H1 (cell line): ENCODE measurements around the gene PIK3R4. TPM values are rescaled to one million over a fixed set of nuclear protein-coding genes. Genes with fewer than 3 reads are reported as not detected.

ENCODE experiments used
- CTCF ChIA-PET: fragments of 300-600 bp; sonication (Branson Sonifier 250); formaldehyde crosslinking; loops from one replicate; lab custom pipeline; 2021; ENCODE audit not compliant: partially characterized antibody; lab: Charles Lee
- POLR2A ChIA-PET: fragments of 300-600 bp; sonication (Branson Sonifier 250); formaldehyde crosslinking; loops from one replicate; lab custom pipeline; 2021; ENCODE audit warnings: inconsistent platforms; ENCODE audit not compliant: partially characterized antibody; lab: Charles Lee
- DNase-seq, 2 experiments: peaks; one replicate each; pipeline versions ENCODE4 v3.0.0 to v3.0.0-alpha.2; 2010 to 2022; ENCODE audit warnings: low spot score in 2 of 2, low read depth in 1 of 2, mixed read lengths in 1 of 2
- FAIRE-seq: peaks from 2 replicates; lab custom pipeline; 2011; peaks lifted over from hg19 to GRCh38; lab: Jason Lieb, UNC
- H2AFZ ChIP-seq: 2 replicates; pipeline ENCODE4 v1.8.1; 2012; ENCODE audit warnings: low read length, inconsistent platforms
- H2AK5ac ChIP-seq: 2 replicates; pipeline ENCODE4 v1.6.1; 2013; ENCODE audit warnings: low read depth, low read length
- H2BK120ac ChIP-seq: replicated peaks from 2 replicates; pipeline ENCODE3; 2013; ENCODE audit warnings: low read depth, low read length, inconsistent platforms
- H2BK12ac ChIP-seq: 2 replicates; pipeline ENCODE4 v1.6.1; 2013; ENCODE audit warnings: low read depth, low read length
- H2BK15ac ChIP-seq: 2 replicates; pipeline ENCODE4 v1.6.1; 2013; ENCODE audit warnings: low read length
- H2BK20ac ChIP-seq: 2 replicates; pipeline ENCODE4 v1.6.1; 2013; ENCODE audit warnings: low read length
- H2BK5ac ChIP-seq: 2 replicates; pipeline ENCODE4 v1.6.1; 2013; ENCODE audit warnings: low read depth, low read length
- H3K14ac ChIP-seq: 2 replicates; pipeline ENCODE4 v1.6.1; 2013; ENCODE audit warnings: inconsistent platforms; ENCODE audit not compliant: insufficient read length
- H3K18ac ChIP-seq: 2 replicates; pipeline ENCODE4 v1.6.1; 2013; ENCODE audit warnings: low read length; ENCODE audit errors: extremely low read depth
- H3K23ac ChIP-seq: 2 replicates; pipeline ENCODE4 v1.6.1; 2013; ENCODE audit warnings: inconsistent platforms; ENCODE audit not compliant: insufficient read length
- H3K23me2 ChIP-seq: 2 replicates; pipeline ENCODE4 v1.6.1; 2013; ENCODE audit warnings: low read depth, low read length
- H3K27ac ChIP-seq: 2 replicates; pipeline ENCODE4 v1.6.1; 2011; ENCODE audit warnings: low read depth, low read length, inconsistent platforms
- H3K27me3 ChIP-seq, 4 experiments: replicated peaks in 1 of 4; 1 replicate in 1 of 4; 2 replicates in 3 of 4; pipeline versions ENCODE4 v1.6.1 to v1.8.1; 2011 to 2013; ENCODE audit warnings: low read length in 3 of 4, mild to moderate bottlenecking in 3 of 4, inconsistent platforms in 2 of 4, mixed read lengths in 2 of 4, moderate library complexity in 1 of 4; ENCODE audit not compliant: control insufficient read depth in 3 of 4, insufficient read depth in 3 of 4; ENCODE audit errors: extremely low read depth in 1 of 4
- H3K36me3 ChIP-seq, 4 experiments: 2 replicates each; pipeline versions ENCODE4 v1.6.1 to v1.8.1; 2011 to 2013; ENCODE audit warnings: mild to moderate bottlenecking in 4 of 4, low read length in 3 of 4, moderate library complexity in 2 of 4, control low read depth in 1 of 4, inconsistent platforms in 1 of 4; ENCODE audit not compliant: insufficient read depth in 4 of 4, control insufficient read depth in 2 of 4
- H3K4ac ChIP-seq: replicated peaks from 2 replicates; pipeline ENCODE3; 2013; ENCODE audit warnings: low read length, low read depth, mixed read lengths, inconsistent platforms; ENCODE audit not compliant: insufficient read length
- H3K4me1 ChIP-seq, 4 experiments: replicated peaks in 1 of 4; 1 replicate in 1 of 4; 2 replicates in 3 of 4; pipeline versions ENCODE4 v1.6.1 to v1.8.1; 2011 to 2013; ENCODE audit warnings: low read length in 3 of 4, inconsistent platforms in 2 of 4, mixed read lengths in 1 of 4; ENCODE audit not compliant: insufficient read depth in 4 of 4, control insufficient read depth in 3 of 4
- H3K4me2 ChIP-seq, 2 experiments: 2 replicates each; pipeline versions ENCODE4 v1.6.1 to v1.8.1; 2011 to 2013; ENCODE audit warnings: low read depth in 2 of 2, low read length in 2 of 2, control low read depth in 1 of 2, inconsistent platforms in 1 of 2, mild to moderate bottlenecking in 1 of 2; ENCODE audit not compliant: insufficient read depth in 1 of 2
- H3K4me3 ChIP-seq, 4 experiments: fragments of 200-600, 300-600 bp in 1 of 4; sonication (generic), shearing (Covaris generic), sonication (Bioruptor Twin) in 1 of 4; 2 replicates each; pipeline versions ENCODE4 v1.5.1 to v1.8.1; 2011 to 2016; ENCODE audit warnings: low read length in 4 of 4, low read depth in 3 of 4, control low read depth in 2 of 4, inconsistent platforms in 2 of 4, mild to moderate bottlenecking in 2 of 4, mixed read lengths in 1 of 4, moderate library complexity in 1 of 4; ENCODE audit not compliant: insufficient read depth in 2 of 4; ENCODE audit errors: extremely low read depth in 1 of 4
- H3K56ac ChIP-seq: replicated peaks from 2 replicates; pipeline ENCODE3; 2013; ENCODE audit warnings: low read depth, mild to moderate bottlenecking, mixed read lengths, low read length, inconsistent platforms; ENCODE audit not compliant: insufficient read length
- H3K79me1 ChIP-seq: 2 replicates; pipeline ENCODE4 v1.6.1; 2013; ENCODE audit warnings: low read depth, low read length, control low read depth
- H3K79me2 ChIP-seq, 2 experiments: 2 replicates each; pipeline versions ENCODE4 v1.6.1 to v1.8.1; 2012 to 2013; ENCODE audit warnings: low read length in 2 of 2, mild to moderate bottlenecking in 2 of 2, inconsistent platforms in 1 of 2; ENCODE audit not compliant: insufficient read depth in 2 of 2, control insufficient read depth in 1 of 2
- H3K9ac ChIP-seq, 4 experiments: replicated peaks in 1 of 4; 1 replicate in 1 of 4; 2 replicates in 3 of 4; pipeline versions ENCODE4 v1.6.1 to v1.8.1; 2011 to 2013; ENCODE audit warnings: low read depth in 3 of 4, low read length in 3 of 4, control low read depth in 2 of 4, mild to moderate bottlenecking in 2 of 4, moderate library complexity in 2 of 4, inconsistent platforms in 1 of 4; ENCODE audit errors: extremely low read depth in 1 of 4
- H3K9me3 ChIP-seq, 2 experiments: 2 replicates each; pipeline versions ENCODE4 v1.6.1 to v1.8.1; 2012 to 2013; ENCODE audit warnings: mild to moderate bottlenecking in 2 of 2, moderate library complexity in 2 of 2, control low read depth in 1 of 2, inconsistent platforms in 1 of 2, low read depth in 1 of 2, low read length in 1 of 2, mixed read lengths in 1 of 2; ENCODE audit not compliant: insufficient read depth in 2 of 2
- H4K20me1 ChIP-seq, 2 experiments: replicated peaks in 1 of 2; 2 replicates each; pipeline versions ENCODE3 to v1.8.1; 2011 to 2013; ENCODE audit warnings: inconsistent platforms in 2 of 2, low read length in 2 of 2, mild to moderate bottlenecking in 1 of 2; ENCODE audit not compliant: insufficient read depth in 2 of 2, control insufficient read depth in 1 of 2
- H4K5ac ChIP-seq: 2 replicates; pipeline ENCODE4 v1.6.1; 2013; ENCODE audit warnings: low read length, low read depth, mixed read lengths, inconsistent platforms; ENCODE audit not compliant: insufficient read length
- H4K8ac ChIP-seq: 2 replicates; pipeline ENCODE4 v1.8.0; 2013; ENCODE audit warnings: mild to moderate bottlenecking, moderate library complexity, low read length, inconsistent platforms; ENCODE audit not compliant: insufficient read depth; ENCODE audit errors: extremely low read depth
- H4K91ac ChIP-seq: replicated peaks from 2 replicates; pipeline ENCODE3; 2013; ENCODE audit warnings: low read length, mixed read lengths, inconsistent platforms; ENCODE audit not compliant: insufficient read length
- NANOG ChIP-seq: IDR thresholded peaks from 2 replicates; pipeline ENCODE4 v1.6.1; 2011; ENCODE audit warnings: low read length, low read depth, mild to moderate bottlenecking, inconsistent platforms; ENCODE audit not compliant: insufficient read depth, poor library complexity, severe bottlenecking
- RNF2 ChIP-seq: fragments of 200-900, 300-1000 bp; sonication (generic); IDR thresholded peaks from 2 replicates; pipeline ENCODE4 v1.7.1; 2016; ENCODE audit warnings: borderline replicate concordance, low read depth, mild to moderate bottlenecking, antibody characterized with exemption, low read length; ENCODE audit not compliant: poor library complexity, severe bottlenecking; ENCODE audit errors: missing control alignments
- WGBS, 2 experiments: shearing (Covaris generic) in 1 of 2; methylation state at CpG; one replicate each; pipeline versions ENCODE4 v1.1.6 to v1.1.7; 2013 to 2015; ENCODE audit warnings: low lambda C conversion rate in 2 of 2, mixed read lengths in 2 of 2, inconsistent platforms in 1 of 2, low coverage in 1 of 2, missing lambda C conversion rate in 1 of 2; ENCODE audit not compliant: insufficient replicate concordance in 2 of 2, insufficient coverage in 1 of 2, insufficient read length in 1 of 2; ENCODE audit errors: extremely low coverage in 1 of 2, missing lambda C conversion rate in 1 of 2; 5-methylcytosine and 5-hydroxymethylcytosine counted together
- polyA plus RNA-seq, 7 experiments: library from polyadenylated mRNA; depleted of rRNA in 3 of 7; stranded (reverse) in 5 of 7; unstranded in 2 of 7; fragments of >200 nt in 5 of 7; fragments of 200-250 nt in 2 of 7; gene quantifications; 1 replicate in 5 of 7; 2 replicates in 1 of 7; 4 replicates in 1 of 7; pipeline versions ENCODE4 v1.2.1 to v1.2.3, GENCODE V29; 2011 to 2013; ENCODE audit warnings: missing spikeins in 2 of 7, mixed read lengths in 2 of 7
- total RNA-seq: library from RNA; stranded (reverse); fragmentation: NEBNext Ultra II Directional; extraction: Animal tissue kit (Norgen Biotek cat#: 25700); gene quantifications from 2 replicates; pipeline ENCODE4 v1.2.1, GENCODE V29; 2021
- TF ChIP-seq, protein P1 (sequence below): IDR thresholded peaks from 2 replicates; pipeline ENCODE4 v1.6.1; 2012; ENCODE audit warnings: inconsistent platforms
- TF ChIP-seq, protein P2 (sequence below): IDR thresholded peaks from 2 replicates; pipeline ENCODE4 v1.6.1; 2012; ENCODE audit warnings: inconsistent platforms

PIK3R4 gene
- total and polyA plus RNA-seq, 2 of the 8 experiments (the other 6 are each of a cell fraction or from before 2014, with no cell fraction given): 43.8 to 87.4 TPM

GRCh38 chr3:130693314-130693713 lies 53.3 kb downstream of the PIK3R4 start:
- WGBS, 2 experiments: 87% methylated on average over 2 of the region's 2 CpGs; no CpG with 5 or more reads in 1 of the 2 experiments
- no peak overlapping the region for H3K4ac ChIP-seq
- no peaks in the 10 kb centered on the region for H3K79me2 ChIP-seq
- no peak overlapping the region for H3K56ac ChIP-seq
- H4K8ac ChIP-seq: no peak overlapping the region
- no peak overlapping the region for H3K9ac ChIP-seq
- no peak overlapping the region for H2BK5ac ChIP-seq
- no peak overlapping the region for H2AK5ac ChIP-seq
- H2BK15ac ChIP-seq: no peak overlapping the region
- DNase-seq: no peak
- H3K27ac ChIP-seq: no peak overlapping the region
- no peak overlapping the region for H2AFZ ChIP-seq
- H3K4me2 ChIP-seq: no peak overlapping the region
- no peak overlapping the region for H4K5ac ChIP-seq
- CTCF ChIA-PET: no interaction called here
- H3K4me1 ChIP-seq: no peaks in the 10 kb centered on the region
- H3K23me2 ChIP-seq: no peaks in the 10 kb centered on the region
- no peak for FAIRE-seq
- POLR2A ChIA-PET: no interaction called here
- H3K14ac ChIP-seq: no peak overlapping the region
- H4K91ac ChIP-seq: no peak overlapping the region
- H3K79me1 ChIP-seq: no peaks in the 10 kb centered on the region
- H3K4me3 ChIP-seq: no peak overlapping the region
- no peaks in the 10 kb centered on the region for H3K27me3 ChIP-seq
- no peak for TF ChIP-seq RNF2
- TF ChIP-seq, protein P1, sequence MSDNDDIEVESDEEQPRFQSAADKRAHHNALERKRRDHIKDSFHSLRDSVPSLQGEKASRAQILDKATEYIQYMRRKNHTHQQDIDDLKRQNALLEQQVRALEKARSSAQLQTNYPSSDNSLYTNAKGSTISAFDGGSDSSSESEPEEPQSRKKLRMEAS: no peak
- TF ChIP-seq, protein P2, sequence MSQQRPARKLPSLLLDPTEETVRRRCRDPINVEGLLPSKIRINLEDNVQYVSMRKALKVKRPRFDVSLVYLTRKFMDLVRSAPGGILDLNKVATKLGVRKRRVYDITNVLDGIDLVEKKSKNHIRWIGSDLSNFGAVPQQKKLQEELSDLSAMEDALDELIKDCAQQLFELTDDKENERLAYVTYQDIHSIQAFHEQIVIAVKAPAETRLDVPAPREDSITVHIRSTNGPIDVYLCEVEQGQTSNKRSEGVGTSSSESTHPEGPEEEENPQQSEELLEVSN: no peak
- no peak for TF ChIP-seq NANOG
- H3K36me3 ChIP-seq: peaks cover 0 to 14% (median 7%) of the 10 kb centered on the region in 4 experiments; a peak in 4 of 8 replicates
- H2BK120ac ChIP-seq: no peak overlapping the region
- no peak overlapping the region for H3K18ac ChIP-seq
- H3K23ac ChIP-seq: no peak overlapping the region
- H3K9me3 ChIP-seq: no peaks in the 10 kb centered on the region
- no peaks in the 10 kb centered on the region for H4K20me1 ChIP-seq
- no peak overlapping the region for H2BK12ac ChIP-seq
- H2BK20ac ChIP-seq: no peak overlapping the region
